Brain microvascular endothelial cell (primary cell): Measurements from ENCODE around the gene UEVLD.

Source experiments
- DNase-seq: peaks from one replicate; pipeline ENCODE4 v3.0.0-alpha.2; 2020
- H3K27ac ChIP-seq: fragments of 250-450 bp; sonication (Bioruptor Pico); 2 replicates; pipeline ENCODE4 v1.5.1; 2020; ENCODE audit warnings: mild to moderate bottlenecking, moderate library complexity
- H3K27me3 ChIP-seq: fragments of 250-450 bp; sonication (Bioruptor Pico); replicated peaks from 2 replicates; pipeline ENCODE4 v1.5.1; 2020; ENCODE audit warnings: mild to moderate bottlenecking
- H3K36me3 ChIP-seq: fragments of 250-450 bp; sonication (Bioruptor Pico); replicated peaks from 2 replicates; pipeline ENCODE4 v1.5.1; 2020; ENCODE audit warnings: mild to moderate bottlenecking
- H3K4me3 ChIP-seq: 2 replicates; pipeline ENCODE4 v1.5.1; 2011; ENCODE audit warnings: low read depth, mild to moderate bottlenecking, control low read depth, low read length, moderate library complexity
- in situ Hi-C: cut with HindIII; loops from 2 replicates; pipeline ENCODE4 v1.10.0; 2017; ENCODE audit warnings: low sequenced_read_pairs, low pct_ligation_motif_present
- TF ChIP-seq, protein P1 (sequence below): IDR thresholded peaks from 2 replicates; pipeline ENCODE4 v1.5.1; 2011; ENCODE audit warnings: low read depth, mild to moderate bottlenecking, moderate library complexity, low read length, control low read depth, inconsistent platforms; ENCODE audit errors: missing control alignments

Gene UEVLD

DNA sequence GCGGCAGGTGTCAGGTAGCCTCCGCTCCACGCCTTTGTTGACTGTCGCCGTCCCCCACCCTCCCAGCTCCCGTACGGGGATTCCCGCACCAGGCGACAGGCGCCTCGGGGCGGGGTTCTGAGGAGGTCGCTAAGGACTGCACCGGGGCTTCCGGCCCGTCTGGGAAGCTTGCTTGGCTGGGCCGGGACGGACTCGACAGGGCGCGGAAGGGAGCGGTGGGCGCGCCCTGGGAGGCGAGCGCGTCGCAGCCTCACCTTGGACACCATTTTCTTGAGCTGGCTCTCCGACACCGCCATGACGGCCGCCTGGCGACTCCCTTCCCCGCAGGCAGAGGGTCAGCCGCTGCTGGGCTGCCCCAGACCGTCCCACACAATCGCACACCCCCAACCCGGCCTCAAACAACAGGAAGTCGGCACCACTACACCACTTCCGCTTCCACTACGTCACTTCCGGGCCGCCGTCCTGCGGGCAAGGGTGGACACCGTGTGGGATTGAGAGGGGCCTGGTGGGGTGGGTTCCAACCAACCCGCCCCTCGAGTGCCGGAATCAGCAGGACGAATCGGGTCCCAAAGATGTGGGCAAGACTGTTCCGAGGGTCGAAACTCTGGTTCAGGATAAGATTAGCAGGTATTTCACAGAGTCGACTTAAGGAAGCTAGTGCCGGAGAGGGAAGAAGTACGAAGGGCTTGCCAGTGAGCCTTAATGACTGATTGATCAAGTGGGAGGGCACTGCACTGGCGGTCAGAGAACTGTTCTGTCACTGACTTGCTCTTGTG lies 61.8 kb downstream of the UEVLD start, which contains the start of gene TSG101:
TSG101 (minus strand) TSS at position 422 of the 776 bp plus-strand sequence; CDS start at position 296, 126 bp downstream.
- Histone ChIP-seq H3K4me3 (peak within 1 kb of the TSS; percentile 87), H3K27ac (peak within 1 kb of the TSS; percentile 80), H3K36me3 (no peaks in the 10 kb centered on the region), H3K27me3 (no peaks in the 10 kb centered on the region)
- TF ChIP-seq, protein P1, sequence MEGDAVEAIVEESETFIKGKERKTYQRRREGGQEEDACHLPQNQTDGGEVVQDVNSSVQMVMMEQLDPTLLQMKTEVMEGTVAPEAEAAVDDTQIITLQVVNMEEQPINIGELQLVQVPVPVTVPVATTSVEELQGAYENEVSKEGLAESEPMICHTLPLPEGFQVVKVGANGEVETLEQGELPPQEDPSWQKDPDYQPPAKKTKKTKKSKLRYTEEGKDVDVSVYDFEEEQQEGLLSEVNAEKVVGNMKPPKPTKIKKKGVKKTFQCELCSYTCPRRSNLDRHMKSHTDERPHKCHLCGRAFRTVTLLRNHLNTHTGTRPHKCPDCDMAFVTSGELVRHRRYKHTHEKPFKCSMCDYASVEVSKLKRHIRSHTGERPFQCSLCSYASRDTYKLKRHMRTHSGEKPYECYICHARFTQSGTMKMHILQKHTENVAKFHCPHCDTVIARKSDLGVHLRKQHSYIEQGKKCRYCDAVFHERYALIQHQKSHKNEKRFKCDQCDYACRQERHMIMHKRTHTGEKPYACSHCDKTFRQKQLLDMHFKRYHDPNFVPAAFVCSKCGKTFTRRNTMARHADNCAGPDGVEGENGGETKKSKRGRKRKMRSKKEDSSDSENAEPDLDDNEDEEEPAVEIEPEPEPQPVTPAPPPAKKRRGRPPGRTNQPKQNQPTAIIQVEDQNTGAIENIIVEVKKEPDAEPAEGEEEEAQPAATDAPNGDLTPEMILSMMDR, result no peak
- in situ Hi-C loops, result no loop called here
- DNase-seq, result peak; percentile 90

DNA sequence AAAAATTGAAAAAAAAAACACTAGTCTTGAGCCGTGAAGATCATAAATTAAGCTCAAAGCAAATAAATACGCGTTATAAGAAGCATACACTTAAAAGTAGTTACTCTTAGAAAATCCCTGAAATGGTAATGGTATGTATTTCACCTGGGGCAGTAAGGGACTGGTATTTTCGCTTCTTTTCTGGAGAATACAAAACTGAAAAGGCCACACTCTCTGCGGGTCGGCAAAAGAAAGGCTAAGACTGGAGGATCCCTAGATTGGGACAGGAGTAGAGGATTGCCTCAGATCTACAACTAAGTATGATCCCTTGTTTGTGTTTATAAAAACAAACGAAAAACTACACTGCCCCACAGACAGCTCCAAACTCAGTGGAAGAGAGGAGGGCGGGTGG lies 62.4 kb downstream of the UEVLD start:
- in situ Hi-C loops, result no loop called here
- no peak for DNase-seq
- H3K4me3 ChIP-seq, result peak overlapping the region; percentile 87

DNA sequence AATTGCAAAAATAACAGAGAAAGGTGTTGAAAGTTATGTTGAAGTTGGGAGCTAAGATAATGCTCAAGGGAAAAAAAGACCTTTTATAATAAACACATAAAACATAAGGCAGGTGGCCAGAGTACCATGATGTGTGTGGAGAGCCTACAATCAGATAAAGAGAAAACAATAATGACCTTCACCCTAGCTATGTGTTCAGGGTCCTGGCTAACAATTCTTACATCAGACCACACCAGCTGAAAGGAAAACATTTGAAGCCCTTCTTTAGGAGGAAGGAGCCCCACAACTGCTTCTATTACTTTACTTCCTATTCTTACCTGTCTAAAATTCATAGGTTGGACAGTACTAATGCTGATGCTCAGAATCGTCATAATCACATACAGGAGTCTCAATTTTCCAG lies 64.3 kb downstream of the UEVLD start:
- no peaks in the 10 kb centered on the region for H3K27me3 ChIP-seq
- H3K36me3 ChIP-seq, result no peaks in the 10 kb centered on the region
- H3K27ac ChIP-seq, result no peak overlapping the region
- TF ChIP-seq, protein P1, result no peak
- H3K4me3 ChIP-seq, result no peak overlapping the region
- DNase-seq, result no peak
- in situ Hi-C loops, result no loop called here

More for the DNA sequence above, 62.4 kb downstream of the UEVLD start:
- peak overlapping the region; percentile 80 for H3K27ac ChIP-seq
- no peaks in the 10 kb centered on the region for H3K36me3 ChIP-seq
- TF ChIP-seq, protein P1, result no peak
- H3K27me3 ChIP-seq, result no peaks in the 10 kb centered on the region

DNA sequence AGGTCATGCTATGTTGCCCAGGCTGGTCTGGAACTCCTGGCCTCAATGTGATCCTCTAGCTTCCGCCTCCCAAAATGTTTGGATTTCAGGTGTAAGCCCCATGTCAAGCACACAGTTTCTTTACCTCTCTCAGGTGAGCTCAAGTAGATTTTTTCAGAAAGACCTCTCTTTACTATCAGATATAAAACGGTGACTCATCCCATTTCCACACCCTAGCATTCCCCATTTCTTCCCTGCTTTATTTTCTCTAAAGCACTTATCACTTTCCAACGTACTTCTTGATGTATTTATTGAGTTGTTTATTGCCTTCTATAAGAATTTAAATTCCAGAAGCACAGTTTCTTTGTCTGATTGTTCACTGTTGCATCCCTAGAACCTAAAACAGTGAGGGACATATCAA lies 65.5 kb downstream of the UEVLD start:
- no peak overlapping the region for H3K4me3 ChIP-seq
- DNase-seq, result no peak
- no peaks in the 10 kb centered on the region for H3K36me3 ChIP-seq
- in situ Hi-C loops, result no loop called here
- no peaks in the 10 kb centered on the region for H3K27me3 ChIP-seq
- H3K27ac ChIP-seq, result no peak overlapping the region
- TF ChIP-seq, protein P1, result no peak

- Histone ChIP-seq H3K4me3 (no peak overlapping the region), H3K27ac (no peak overlapping the region), H3K27me3 (no peaks in the 10 kb centered on the region), H3K36me3 (no peaks in the 10 kb centered on the region)
- in situ Hi-C loops, result no loop called here
- TF ChIP-seq, protein P1, result peak; percentile 31
- no peak for DNase-seq
These were observed 66.1 kb downstream of the UEVLD start for GRCh38 chr11:18522388-18522787.
